WTC11 (cell line): ENCODE measurements around the gene COL5A2.

Source experiments
- ATF3 ChIP-seq: sonication (generic); formaldehyde crosslinking; conservative IDR thresholded peaks from 2 replicates; pipeline ENCODE4 v1.8.1; 2022; ENCODE audit warnings: mild to moderate bottlenecking, missing genetic modification reagents
- CBFB ChIP-seq: sonication (generic); formaldehyde crosslinking; IDR thresholded peaks from 2 replicates; pipeline ENCODE4 v1.8.1; 2022; ENCODE audit warnings: mild to moderate bottlenecking, low read depth, missing genetic modification reagents
- CDX4 ChIP-seq: fragments of 250-450 bp; sonication (Bioruptor Pico); IDR thresholded peaks from 2 replicates; pipeline ENCODE4 v1.9.0; 2021; ENCODE audit warnings: moderate library complexity, mild to moderate bottlenecking, inconsistent platforms, borderline replicate concordance
- CTCF ChIP-seq: fragments of 200-600 bp; IDR thresholded peaks from 2 replicates; pipeline ENCODE4 v1.8.0; 2022; ENCODE audit warnings: antibody characterized with exemption
- GRHL2 ChIP-seq: fragments of 250-450 bp; sonication (Bioruptor Pico); IDR thresholded peaks from 2 replicates; pipeline ENCODE4 v1.8.0; 2022; ENCODE audit warnings: mild to moderate bottlenecking, moderate library complexity; ENCODE audit not compliant: insufficient replicate concordance, severe bottlenecking
- NR3C1 ChIP-seq: sonication (generic); formaldehyde crosslinking; conservative IDR thresholded peaks from 2 replicates; pipeline ENCODE4 v1.8.1; 2023; ENCODE audit warnings: low read depth, mild to moderate bottlenecking, missing genetic modification reagents
- TEAD1 ChIP-seq: sonication (generic); formaldehyde crosslinking; IDR thresholded peaks from 2 replicates; pipeline ENCODE4 v1.8.0; 2022; ENCODE audit warnings: mild to moderate bottlenecking, missing genetic modification reagents
- ZBTB43 ChIP-seq: sonication (generic); formaldehyde crosslinking; IDR thresholded peaks from 2 replicates; pipeline ENCODE4 v1.8.1; 2023; ENCODE audit warnings: mild to moderate bottlenecking, missing genetic modification reagents

GRCh38 chr2:189157456-189157855, 22.1 kb downstream of the COL5A2 start:
- TF ChIP-seq ATF3 (no peak), ZBTB43 (CRISPR knock-in tag) (no peak), CTCF (no peak), GRHL2 (CRISPR knock-in tag) (no peak), TEAD1 (CRISPR knock-in tag) (no peak), CBFB (CRISPR knock-in tag) (no peak), CDX4 (CRISPR knock-in tag) (no peak), NR3C1 (CRISPR knock-in tag) (no peak)
